ENCODE measurements around the gene ZNF92. TPM values are rescaled to one million over a fixed set of nuclear protein-coding genes. Genes with fewer than 3 reads are reported as not detected.
"Not testable (repeated sequence)": the region's sequence is repeated elsewhere in the genome, so short reads cannot be mapped to it uniquely, and the experiment has no call there.

ZNF92 gene
- total RNA-seq, 1 donor from 2014 or later: 24.1 TPM

DNA sequence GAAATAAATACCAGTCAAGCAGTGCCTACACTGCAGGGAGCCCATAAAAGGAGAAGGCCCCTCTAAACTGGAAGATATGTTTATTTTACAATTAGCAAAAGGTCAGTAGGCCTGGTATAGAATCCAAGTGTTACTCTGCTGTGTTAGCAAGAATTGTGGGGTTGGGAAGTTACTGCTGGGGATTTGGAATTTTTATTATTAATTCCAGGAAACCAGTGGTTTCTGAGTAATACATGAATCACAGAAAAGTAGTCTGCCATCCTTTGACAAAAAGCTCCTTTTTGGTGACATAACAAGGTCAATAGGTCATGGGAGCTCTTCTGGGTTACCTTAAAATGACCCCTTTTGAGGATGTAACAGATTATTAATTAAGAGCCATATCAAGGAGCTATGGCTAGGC is 67.4 kb downstream of the ZNF92 start:
- DNase-seq (ENCODE audit: low spot score, unreplicated experiment): no peak
- Mint-ChIP-seq H3K36me3 (ENCODE audit: insufficient read depth) (no peaks in the 10 kb centered on the region), H3K9me3 (ENCODE audit: low read depth) (peaks cover 10% of the 10 kb centered on the region), H3K4me3 (ENCODE audit: low read depth) (no peak overlapping the region), H3K27me3 (no peaks in the 10 kb centered on the region), H3K4me1 (ENCODE audit: low read depth) (no peaks in the 10 kb centered on the region), H3K27ac (no peak overlapping the region)
- TF ChIP-seq, protein P1, sequence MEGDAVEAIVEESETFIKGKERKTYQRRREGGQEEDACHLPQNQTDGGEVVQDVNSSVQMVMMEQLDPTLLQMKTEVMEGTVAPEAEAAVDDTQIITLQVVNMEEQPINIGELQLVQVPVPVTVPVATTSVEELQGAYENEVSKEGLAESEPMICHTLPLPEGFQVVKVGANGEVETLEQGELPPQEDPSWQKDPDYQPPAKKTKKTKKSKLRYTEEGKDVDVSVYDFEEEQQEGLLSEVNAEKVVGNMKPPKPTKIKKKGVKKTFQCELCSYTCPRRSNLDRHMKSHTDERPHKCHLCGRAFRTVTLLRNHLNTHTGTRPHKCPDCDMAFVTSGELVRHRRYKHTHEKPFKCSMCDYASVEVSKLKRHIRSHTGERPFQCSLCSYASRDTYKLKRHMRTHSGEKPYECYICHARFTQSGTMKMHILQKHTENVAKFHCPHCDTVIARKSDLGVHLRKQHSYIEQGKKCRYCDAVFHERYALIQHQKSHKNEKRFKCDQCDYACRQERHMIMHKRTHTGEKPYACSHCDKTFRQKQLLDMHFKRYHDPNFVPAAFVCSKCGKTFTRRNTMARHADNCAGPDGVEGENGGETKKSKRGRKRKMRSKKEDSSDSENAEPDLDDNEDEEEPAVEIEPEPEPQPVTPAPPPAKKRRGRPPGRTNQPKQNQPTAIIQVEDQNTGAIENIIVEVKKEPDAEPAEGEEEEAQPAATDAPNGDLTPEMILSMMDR (IDR thresholded peaks at IDR 0.05; ENCODE audit: unreplicated experiment): no peak

DNA sequence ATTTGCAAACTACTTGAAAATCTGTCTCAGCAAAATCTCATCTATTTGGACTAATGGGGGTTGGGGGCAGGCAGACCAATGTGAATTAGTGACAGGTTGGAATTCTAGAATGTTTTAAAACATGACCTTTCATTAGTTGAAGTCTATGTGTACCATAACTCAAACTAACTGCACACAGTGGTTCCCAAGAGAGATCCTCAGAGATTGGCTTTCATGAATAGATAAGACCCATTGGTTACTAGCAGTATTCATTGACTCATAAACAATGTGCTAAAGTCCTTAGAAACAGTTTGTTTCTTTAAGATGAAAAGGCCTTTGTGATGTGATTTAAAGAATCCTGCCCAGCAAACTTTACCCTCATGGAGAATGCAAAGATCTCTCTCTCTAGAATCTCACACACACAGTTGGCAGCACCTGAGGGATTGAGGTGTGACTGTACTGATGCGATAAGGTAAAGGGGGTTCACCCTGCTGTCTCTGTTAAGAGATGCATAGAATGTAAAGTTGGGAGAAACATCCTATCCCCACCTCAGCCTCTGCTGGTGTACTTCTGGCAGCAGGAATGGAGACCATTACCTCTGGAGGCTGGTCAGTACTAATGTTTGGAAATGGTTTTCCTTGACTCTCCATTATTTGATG is 70.7 kb downstream of the ZNF92 start:
- Mint-ChIP-seq H3K9me3 (ENCODE audit: low read depth) (peaks cover 17% of the 10 kb centered on the region), H3K27me3 (no peaks in the 10 kb centered on the region), H3K27ac (no peak overlapping the region), H3K36me3 (ENCODE audit: insufficient read depth) (no peaks in the 10 kb centered on the region), H3K4me1 (ENCODE audit: low read depth) (no peaks in the 10 kb centered on the region), H3K4me3 (ENCODE audit: low read depth) (no peak overlapping the region)
- TF ChIP-seq, protein P1 (IDR thresholded peaks at IDR 0.05; ENCODE audit: unreplicated experiment): no peak
- DNase-seq (ENCODE audit: low spot score, unreplicated experiment): no peak

DNA sequence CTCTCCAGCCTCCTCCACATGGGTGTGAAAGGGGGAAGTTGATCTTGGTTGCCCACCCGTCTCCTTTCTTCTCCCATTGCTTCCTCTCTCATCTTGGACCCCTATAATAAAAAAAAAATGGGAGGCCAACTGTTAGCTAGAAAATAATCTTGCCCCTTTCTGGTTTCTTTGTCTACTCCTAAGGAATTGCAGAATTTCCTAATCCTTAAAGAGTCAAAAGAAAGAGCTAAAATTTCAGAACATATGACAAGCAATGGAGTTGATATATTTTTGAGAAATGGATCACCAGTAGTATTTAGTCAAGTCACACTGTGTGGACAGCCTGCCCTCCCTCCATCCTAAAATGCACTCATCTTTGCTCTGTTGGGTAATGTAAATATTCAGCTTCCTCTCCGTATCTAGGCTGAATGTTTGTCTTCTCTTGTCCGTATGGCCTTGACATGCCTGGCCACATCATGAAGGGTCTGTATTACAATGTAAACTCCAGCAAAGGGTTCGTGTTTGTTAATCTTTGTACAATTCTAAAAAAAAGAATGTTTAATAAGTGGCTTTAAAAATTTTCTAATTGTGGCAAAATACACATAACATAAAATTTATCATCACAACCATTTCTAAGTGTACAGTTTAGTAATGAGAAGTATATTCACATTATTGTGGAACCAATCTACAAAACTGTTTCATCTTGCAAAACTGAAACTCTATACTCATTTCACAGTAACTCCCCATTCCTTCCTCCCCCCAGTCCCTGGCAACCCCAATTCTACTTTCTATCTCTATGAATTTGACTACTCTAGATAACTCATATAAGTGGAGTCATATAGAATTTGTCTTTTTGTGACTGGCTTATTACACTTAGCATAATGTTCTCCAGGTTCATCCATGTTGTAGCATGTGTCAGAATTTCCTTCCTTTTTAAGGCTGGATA is 71.5 kb downstream of the ZNF92 start:
- no peak overlapping the region for H3K4me3 Mint-ChIP-seq (ENCODE audit: low read depth)
- no peak overlapping the region for H3K27ac Mint-ChIP-seq
- no peaks in the 10 kb centered on the region for H3K4me1 Mint-ChIP-seq (ENCODE audit: low read depth)
- TF ChIP-seq, protein P1 (IDR thresholded peaks at IDR 0.05; ENCODE audit: unreplicated experiment): no peak
- no peak for DNase-seq (ENCODE audit: low spot score, unreplicated experiment)
- peaks cover 17% of the 10 kb centered on the region for H3K9me3 Mint-ChIP-seq (ENCODE audit: low read depth)
- H3K27me3 Mint-ChIP-seq: no peaks in the 10 kb centered on the region
- no peaks in the 10 kb centered on the region for H3K36me3 Mint-ChIP-seq (ENCODE audit: insufficient read depth)

DNA sequence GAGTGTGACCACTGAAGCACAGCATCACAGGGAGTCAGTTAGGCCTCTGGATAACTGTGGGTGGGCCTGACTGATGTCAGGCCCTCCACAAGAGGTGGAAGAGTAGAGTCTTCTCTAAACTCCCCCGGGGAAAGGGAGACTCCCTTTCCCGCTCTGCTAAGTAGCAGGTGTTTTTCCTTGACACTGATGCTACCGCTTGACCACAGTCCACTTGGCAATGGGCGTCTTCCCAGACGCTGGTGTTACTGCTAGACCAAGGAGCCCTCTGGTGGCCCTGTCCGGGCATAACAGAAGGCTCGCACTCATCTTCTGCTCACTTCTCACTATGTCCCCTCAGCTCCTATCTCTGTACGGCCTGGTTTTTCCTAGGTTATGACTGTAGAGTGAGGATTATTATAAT is 73.4 kb downstream of the ZNF92 start:
- H3K36me3 Mint-ChIP-seq (ENCODE audit: insufficient read depth); H3K27ac Mint-ChIP-seq; H3K4me1 Mint-ChIP-seq (ENCODE audit: low read depth); DNase-seq (ENCODE audit: low spot score, unreplicated experiment); H3K4me3 Mint-ChIP-seq (ENCODE audit: low read depth); H3K27me3 Mint-ChIP-seq: not testable (repeated sequence)
- peaks cover 17% of the 10 kb centered on the region for H3K9me3 Mint-ChIP-seq (ENCODE audit: low read depth)

DNA sequence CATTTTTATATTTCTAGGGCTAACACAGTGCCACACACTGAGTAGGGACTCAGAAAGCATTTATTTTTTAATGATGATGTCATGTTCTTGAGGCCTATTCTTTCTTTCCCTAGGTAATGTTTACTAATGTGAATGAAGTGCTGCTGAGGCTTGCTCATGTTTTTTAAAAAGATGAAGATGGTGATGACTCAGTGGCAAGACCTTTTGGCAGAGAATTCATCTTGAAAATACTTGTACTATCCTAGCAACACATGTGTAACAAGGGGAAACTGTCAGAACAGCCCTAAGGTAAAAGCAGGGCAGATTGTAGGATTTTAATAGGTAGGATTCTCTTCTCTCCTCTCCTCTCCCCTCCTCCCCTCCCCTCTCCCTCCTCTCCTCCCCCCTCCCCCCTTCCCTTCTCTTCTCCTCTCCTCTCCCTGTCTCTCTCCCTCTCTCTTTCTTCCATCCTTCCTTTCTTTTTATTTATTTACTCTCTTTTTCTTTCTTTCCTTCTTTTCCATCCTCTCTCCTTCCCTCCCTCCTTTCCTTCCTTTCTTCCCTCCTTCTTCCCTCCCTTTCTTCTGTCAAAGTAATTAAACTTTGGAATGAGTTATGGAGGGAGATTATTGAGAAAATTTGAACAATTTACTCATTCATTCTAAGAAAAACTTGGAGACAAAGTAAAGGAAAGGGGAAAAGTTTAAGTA is 75.3 kb downstream of the ZNF92 start:
- H3K27ac Mint-ChIP-seq: no peak overlapping the region
- H3K9me3 Mint-ChIP-seq (ENCODE audit: low read depth): peaks cover 16% of the 10 kb centered on the region
- peaks cover 4% of the 10 kb centered on the region for H3K4me1 Mint-ChIP-seq (ENCODE audit: low read depth)

More for the DNA sequence above, 75.3 kb downstream of the ZNF92 start:
- H3K4me3 Mint-ChIP-seq (ENCODE audit: low read depth): no peak overlapping the region
- TF ChIP-seq, protein P1 (IDR thresholded peaks at IDR 0.05; ENCODE audit: unreplicated experiment): no peak
- DNase-seq (ENCODE audit: low spot score, unreplicated experiment): no peak
- H3K36me3 Mint-ChIP-seq (ENCODE audit: insufficient read depth): no peaks in the 10 kb centered on the region
- peaks cover 4% of the 10 kb centered on the region for H3K27me3 Mint-ChIP-seq
